Peyer's patch (tissue), 4 donors: ENCODE measurements around the gene SLMAP. TPM values are rescaled to one million over a fixed set of nuclear protein-coding genes. Genes with fewer than 3 reads are reported as not detected.

Experiments used
- DNase-seq, 3 donors: peaks; one replicate each; pipeline ENCODE4 v3.0.0-alpha.2; 2017 to 2019
- H3K27ac ChIP-seq, 4 donors: fragments of 200-600 bp; sonication (generic); one replicate each; pipeline ENCODE4 v1.5.1; 2016 to 2019
- H3K27me3 ChIP-seq, 2 donors: fragments of 200-600 bp; sonication (generic); one replicate each; pipeline ENCODE4 v1.5.1; 2019
- H3K36me3 ChIP-seq, 3 donors: fragments of 200-600 bp; sonication (generic); one replicate each; pipeline ENCODE4 v1.5.1; 2016 to 2019
- H3K4me1 ChIP-seq, 4 donors: fragments of 200-600 bp; sonication (generic); one replicate each; pipeline ENCODE4 v1.5.1; 2016 to 2019
- H3K4me3 ChIP-seq, 4 donors: fragments of 200-600 bp; sonication (generic); 1 replicate in 3 of 4; 2 replicates in 1 of 4; pipeline ENCODE4 v1.5.1; 2016 to 2019; ENCODE audit warnings: mild to moderate bottlenecking in 1 of 4
- H3K9me3 ChIP-seq, 4 donors: fragments of 200-600 bp; sonication (generic); one replicate each; pipeline ENCODE4 v1.5.1; 2016 to 2019; ENCODE audit warnings: mild to moderate bottlenecking in 1 of 4
- POLR2A ChIP-seq, 2 donors: fragments of 450-650 bp; IDR thresholded peaks; one replicate each; pipeline ENCODE4 v1.5.1; 2017; ENCODE audit warnings: antibody characterized with exemption in 2 of 2, mild to moderate bottlenecking in 2 of 2, moderate library complexity in 2 of 2
- total RNA-seq, 4 donors: library from RNA; depleted of rRNA; stranded (reverse); fragments of >200 nt; gene quantifications; one replicate each; pipeline ENCODE4 v1.1.0, GENCODE V29; 2016
- TF ChIP-seq, protein P1 (sequence below), 6 experiments: fragments of 450-650 bp in 4 of 6; fragments of 200-600 bp in 2 of 6; sonication (generic) in 1 of 6; IDR thresholded peaks; one replicate each; pipeline ENCODE4 v1.5.1; 2017 to 2019; ENCODE audit warnings: antibody characterized with exemption in 6 of 6, mild to moderate bottlenecking in 3 of 6, moderate library complexity in 1 of 6

Gene SLMAP
- total RNA-seq, 4 donors from 2014 or later = 80.8 to 215 (median 94.4) TPM

DNA sequence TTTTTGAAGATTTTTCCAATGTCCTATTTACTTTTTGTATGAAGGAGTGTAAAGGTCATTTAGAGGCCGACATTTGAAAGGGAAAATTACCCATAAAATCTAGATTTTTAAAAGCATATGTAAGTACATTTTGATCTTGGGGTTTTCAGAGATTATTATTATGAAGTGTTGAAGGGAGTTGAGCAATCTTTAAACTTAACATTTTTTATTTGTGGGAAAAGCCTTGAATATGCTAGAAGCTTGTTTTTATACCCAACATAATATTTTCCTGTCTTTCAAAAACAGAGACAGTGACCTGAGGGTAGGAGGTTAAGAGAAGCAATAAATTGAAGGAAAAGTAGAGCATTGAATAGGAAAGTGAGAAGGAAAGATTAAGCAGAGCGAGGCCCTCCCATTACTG is 85.7 kb downstream of the SLMAP start:
- no peaks in the 10 kb centered on the region for H3K4me1 ChIP-seq
- no peak for TF ChIP-seq POLR2A (IDR thresholded peaks at IDR 0.05)
- TF ChIP-seq, protein P1, sequence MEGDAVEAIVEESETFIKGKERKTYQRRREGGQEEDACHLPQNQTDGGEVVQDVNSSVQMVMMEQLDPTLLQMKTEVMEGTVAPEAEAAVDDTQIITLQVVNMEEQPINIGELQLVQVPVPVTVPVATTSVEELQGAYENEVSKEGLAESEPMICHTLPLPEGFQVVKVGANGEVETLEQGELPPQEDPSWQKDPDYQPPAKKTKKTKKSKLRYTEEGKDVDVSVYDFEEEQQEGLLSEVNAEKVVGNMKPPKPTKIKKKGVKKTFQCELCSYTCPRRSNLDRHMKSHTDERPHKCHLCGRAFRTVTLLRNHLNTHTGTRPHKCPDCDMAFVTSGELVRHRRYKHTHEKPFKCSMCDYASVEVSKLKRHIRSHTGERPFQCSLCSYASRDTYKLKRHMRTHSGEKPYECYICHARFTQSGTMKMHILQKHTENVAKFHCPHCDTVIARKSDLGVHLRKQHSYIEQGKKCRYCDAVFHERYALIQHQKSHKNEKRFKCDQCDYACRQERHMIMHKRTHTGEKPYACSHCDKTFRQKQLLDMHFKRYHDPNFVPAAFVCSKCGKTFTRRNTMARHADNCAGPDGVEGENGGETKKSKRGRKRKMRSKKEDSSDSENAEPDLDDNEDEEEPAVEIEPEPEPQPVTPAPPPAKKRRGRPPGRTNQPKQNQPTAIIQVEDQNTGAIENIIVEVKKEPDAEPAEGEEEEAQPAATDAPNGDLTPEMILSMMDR (IDR thresholded peaks at IDR 0.05) = no peak
- H3K27ac ChIP-seq = no peak overlapping the region
- H3K4me3 ChIP-seq = no peak overlapping the region
- DNase-seq = no peak
- H3K36me3 ChIP-seq = no peaks in the 10 kb centered on the region
- no peaks in the 10 kb centered on the region for H3K9me3 ChIP-seq
- H3K27me3 ChIP-seq = no peaks in the 10 kb centered on the region

- H3K36me3 ChIP-seq = peaks cover 0 to 13% (median 0%) of the 10 kb centered on the region in 3 donors
- DNase-seq = no peak
- H3K27me3 ChIP-seq = no peaks in the 10 kb centered on the region
- no peak for TF ChIP-seq POLR2A (IDR thresholded peaks at IDR 0.05)
- TF ChIP-seq, protein P1 (IDR thresholded peaks at IDR 0.05) = no peak
- no peak overlapping the region for H3K4me3 ChIP-seq
- no peaks in the 10 kb centered on the region for H3K4me1 ChIP-seq
- no peaks in the 10 kb centered on the region for H3K9me3 ChIP-seq
- H3K27ac ChIP-seq = no peak overlapping the region
These were observed 92.1 kb downstream of the SLMAP start for GRCh38 chr3:57848177-57848738.

DNA sequence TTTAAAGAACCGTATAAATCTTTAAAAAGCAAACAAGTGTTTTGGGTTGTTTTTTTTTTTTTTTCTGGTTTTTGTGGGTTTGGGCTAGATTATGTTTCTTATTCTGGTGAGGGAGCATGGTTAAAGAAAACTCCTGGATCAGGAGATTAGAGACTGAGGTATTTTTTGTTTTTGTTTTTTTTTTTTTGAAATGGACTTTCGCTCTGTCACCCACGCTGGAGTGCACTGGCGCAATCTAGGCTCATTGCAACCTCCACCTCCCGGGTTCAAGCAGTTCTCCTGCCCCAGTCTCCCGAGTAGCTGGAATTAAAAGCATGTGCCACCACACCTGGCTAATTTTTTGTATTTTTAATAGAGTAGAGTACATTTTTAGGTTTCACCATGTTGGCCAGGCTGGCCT is 95.2 kb downstream of the SLMAP start:
- Histone ChIP-seq H3K9me3 (no peaks in the 10 kb centered on the region), H3K4me3 (no peak overlapping the region), H3K27me3 (no peaks in the 10 kb centered on the region), H3K36me3 (peaks cover 0 to 13% (median 0%) of the 10 kb centered on the region in 3 donors), H3K27ac (no peak overlapping the region), H3K4me1 (no peaks in the 10 kb centered on the region)
- TF ChIP-seq, protein P1 (IDR thresholded peaks at IDR 0.05) = no peak
- no peak for TF ChIP-seq POLR2A (IDR thresholded peaks at IDR 0.05)
- DNase-seq = no peak

GRCh38 chr3:57852896-57853295 is 96.8 kb downstream of the SLMAP start:
- H3K27me3 ChIP-seq = no peaks in the 10 kb centered on the region
- H3K36me3 ChIP-seq = peaks cover 0 to 18% (median 0%) of the 10 kb centered on the region in 3 donors
- no peak for DNase-seq
- H3K4me3 ChIP-seq = no peak overlapping the region
- TF ChIP-seq, protein P1 (IDR thresholded peaks at IDR 0.05) = peak in 3 of 6 experiments; percentile 36 to 51 (median 36)
- no peak for TF ChIP-seq POLR2A (IDR thresholded peaks at IDR 0.05)
- H3K27ac ChIP-seq = no peak overlapping the region
- H3K4me1 ChIP-seq = no peaks in the 10 kb centered on the region
- no peaks in the 10 kb centered on the region for H3K9me3 ChIP-seq

- H3K27ac ChIP-seq = no peak overlapping the region
- H3K4me1 ChIP-seq = no peaks in the 10 kb centered on the region
- TF ChIP-seq, protein P1 (IDR thresholded peaks at IDR 0.05) = no peak
- TF ChIP-seq POLR2A (IDR thresholded peaks at IDR 0.05) = no peak
- H3K4me3 ChIP-seq = no peak overlapping the region
- H3K36me3 ChIP-seq = peaks cover 0 to 32% (median 0%) of the 10 kb centered on the region in 3 donors
- no peaks in the 10 kb centered on the region for H3K27me3 ChIP-seq
- no peaks in the 10 kb centered on the region for H3K9me3 ChIP-seq
- DNase-seq = no peak
These were observed 99.2 kb downstream of the SLMAP start for GRCh38 chr3:57855281-57855680.

- H3K9me3 ChIP-seq = no peaks in the 10 kb centered on the region
- no peaks in the 10 kb centered on the region for H3K27me3 ChIP-seq
- no peak overlapping the region for H3K27ac ChIP-seq
- no peaks in the 10 kb centered on the region for H3K4me1 ChIP-seq
- no peak for DNase-seq
- peaks cover 0 to 29% (median 0%) of the 10 kb centered on the region in 3 donors for H3K36me3 ChIP-seq
- TF ChIP-seq, protein P1 (IDR thresholded peaks at IDR 0.05) = no peak
- TF ChIP-seq POLR2A (IDR thresholded peaks at IDR 0.05) = no peak
- H3K4me3 ChIP-seq = no peak overlapping the region
These were observed 99.8 kb downstream of the SLMAP start for GRCh38 chr3:57855943-57856342.
